Smooth muscle cell (in vitro differentiated cells): ENCODE measurements around the gene NR3C1. TPM values are rescaled to one million over a fixed set of nuclear protein-coding genes. Genes with fewer than 3 reads are reported as not detected.

ENCODE experiments used
- DNase-seq: peaks from one replicate; lab custom pipeline; 2025; ENCODE audit not compliant: unreplicated experiment; lab: John Stamatoyannopoulos, UW
- H2AFZ ChIP-seq: fragments of 200-600 bp; sonication (generic); 2 replicates; pipeline ENCODE4 v1.6.0; 2016; ENCODE audit warnings: antibody characterized with exemption, low read depth, mild to moderate bottlenecking
- H3F3A ChIP-seq: fragments of 200-600 bp; sonication (generic); 2 replicates; pipeline ENCODE4 v1.6.0; 2017; ENCODE audit warnings: antibody characterized with exemption, low read depth
- H3K27ac ChIP-seq: fragments of 200-600 bp; sonication (generic); 2 replicates; pipeline ENCODE4 v1.5.1; 2016; ENCODE audit warnings: low read depth, mild to moderate bottlenecking
- H3K27me3 ChIP-seq: fragments of 200-600 bp; sonication (generic); 2 replicates; pipeline ENCODE4 v1.6.1; 2016; ENCODE audit warnings: low read depth, mild to moderate bottlenecking
- H3K36me3 ChIP-seq: fragments of 200-600 bp; sonication (generic); 2 replicates; pipeline ENCODE4 v1.5.1; 2016; ENCODE audit warnings: low read depth
- H3K4me1 ChIP-seq: fragments of 200-600 bp; sonication (generic); 2 replicates; pipeline ENCODE4 v1.5.1; 2016; ENCODE audit warnings: low read depth
- H3K4me2 ChIP-seq: fragments of 200-600 bp; sonication (generic); 2 replicates; pipeline ENCODE4 v1.6.0; 2016; ENCODE audit warnings: mild to moderate bottlenecking
- H3K4me3 ChIP-seq: fragments of 200-600 bp; sonication (generic); 2 replicates; pipeline ENCODE4 v1.5.1; 2016; ENCODE audit warnings: mild to moderate bottlenecking
- H3K79me2 ChIP-seq: fragments of 200-600 bp; sonication (generic); 2 replicates; pipeline ENCODE4 v1.6.0; 2016; ENCODE audit warnings: low read depth, mild to moderate bottlenecking
- H3K9ac ChIP-seq: fragments of 200-600 bp; sonication (generic); 2 replicates; pipeline ENCODE4 v1.6.0; 2016; ENCODE audit warnings: low read depth
- H3K9me3 ChIP-seq: fragments of 200-600 bp; sonication (generic); replicated peaks from 2 replicates; pipeline ENCODE4 v1.5.1; 2016; ENCODE audit warnings: low read depth
- H4K20me1 ChIP-seq: fragments of 200-600 bp; sonication (generic); 2 replicates; pipeline ENCODE4 v1.6.0; 2016; ENCODE audit warnings: low read depth
- CTCF ChIP-seq: fragments of 200-600 bp; sonication (generic); IDR thresholded peaks from 2 replicates; pipeline ENCODE4 v1.5.1; 2017; ENCODE audit warnings: borderline replicate concordance, mild to moderate bottlenecking, antibody characterized with exemption; ENCODE audit not compliant: insufficient read depth, poor library complexity, severe bottlenecking
- WGBS: methylation state at CpG from one replicate; pipeline ENCODE4 v1.1.7; 2016; ENCODE audit warnings: low lambda C conversion rate; 5-methylcytosine and 5-hydroxymethylcytosine counted together
- polyA plus RNA-seq: library from polyadenylated mRNA; unstranded; fragments of >200 nt; fragmentation: Nextera tagmentation; extraction: Ambion mirVana; gene quantifications from 2 replicates; pipeline ENCODE4 v1.2.1, GENCODE V29; 2016
- total RNA-seq: library from RNA; depleted of rRNA; stranded (reverse); fragments of >200 nt; gene quantifications from 2 replicates; pipeline ENCODE4 v1.2.3, GENCODE V29; 2014

NR3C1 gene
- total and polyA plus RNA-seq, 2 experiments from 2014 or later, result 76.5 to 101 TPM

DNA sequence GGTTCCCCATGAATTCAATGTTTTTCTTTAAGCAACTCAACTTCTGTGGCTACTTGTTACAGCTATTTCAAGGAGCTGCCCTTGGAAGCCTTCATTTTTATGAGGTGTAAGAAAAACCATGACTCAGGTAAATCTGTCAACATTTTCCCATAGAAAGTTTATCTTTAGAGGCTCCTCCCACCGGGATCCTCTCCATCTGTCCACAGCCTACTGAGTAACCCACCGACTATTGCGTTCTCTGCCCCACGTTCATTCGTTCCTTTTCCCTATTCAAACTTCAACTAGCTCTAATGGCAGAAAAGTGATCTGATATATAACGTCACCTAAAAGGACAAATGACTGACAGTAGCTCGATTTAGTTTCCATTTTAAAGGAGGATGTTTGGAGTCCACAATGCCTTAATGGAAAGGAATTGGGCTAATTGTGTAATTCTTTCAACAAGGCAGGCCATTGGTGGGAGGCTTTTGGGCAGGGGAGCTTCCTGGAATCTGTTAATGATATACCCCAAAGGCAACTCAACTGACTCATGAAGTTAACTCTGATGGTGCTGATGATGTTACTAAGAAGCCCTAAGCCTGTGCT lies 29.3 kb upstream of the NR3C1 start:
- H3K9ac ChIP-seq, result no peak overlapping the region
- no peak overlapping the region for H3K4me3 ChIP-seq
- no peaks in the 10 kb centered on the region for H4K20me1 ChIP-seq
- peaks cover 11% of the 10 kb centered on the region for H3K27me3 ChIP-seq
- no peak overlapping the region for H3K4me2 ChIP-seq
- H3K9me3 ChIP-seq, result no peaks in the 10 kb centered on the region
- no peak for TF ChIP-seq CTCF
- no peaks in the 10 kb centered on the region for H3K4me1 ChIP-seq
- H2AFZ ChIP-seq, result no peak overlapping the region
- no peaks in the 10 kb centered on the region for H3F3A ChIP-seq
- no peak for DNase-seq
- H3K27ac ChIP-seq, result no peak overlapping the region
- H3K36me3 ChIP-seq, result no peaks in the 10 kb centered on the region
- H3K79me2 ChIP-seq, result no peaks in the 10 kb centered on the region
- 66% methylated on average over 7 of the region's 7 CpGs for WGBS

- Histone ChIP-seq H3K4me2 (no peak overlapping the region), H3K4me3 (no peak overlapping the region), H3K79me2 (no peaks in the 10 kb centered on the region), H3K4me1 (no peaks in the 10 kb centered on the region), H3K27ac (no peak overlapping the region), H3K36me3 (no peaks in the 10 kb centered on the region), H4K20me1 (no peaks in the 10 kb centered on the region), H3K9me3 (no peaks in the 10 kb centered on the region), H3F3A (no peaks in the 10 kb centered on the region), H2AFZ (no peak overlapping the region), H3K27me3 (peaks cover 11% of the 10 kb centered on the region), H3K9ac (no peak overlapping the region)
- TF ChIP-seq CTCF, result no peak
- DNase-seq, result no peak
- 76% methylated on average over 2 of the region's 2 CpGs for WGBS
Measured at GRCh38 chr5:143431789-143432188, 28.3 kb upstream of the NR3C1 start.

DNA sequence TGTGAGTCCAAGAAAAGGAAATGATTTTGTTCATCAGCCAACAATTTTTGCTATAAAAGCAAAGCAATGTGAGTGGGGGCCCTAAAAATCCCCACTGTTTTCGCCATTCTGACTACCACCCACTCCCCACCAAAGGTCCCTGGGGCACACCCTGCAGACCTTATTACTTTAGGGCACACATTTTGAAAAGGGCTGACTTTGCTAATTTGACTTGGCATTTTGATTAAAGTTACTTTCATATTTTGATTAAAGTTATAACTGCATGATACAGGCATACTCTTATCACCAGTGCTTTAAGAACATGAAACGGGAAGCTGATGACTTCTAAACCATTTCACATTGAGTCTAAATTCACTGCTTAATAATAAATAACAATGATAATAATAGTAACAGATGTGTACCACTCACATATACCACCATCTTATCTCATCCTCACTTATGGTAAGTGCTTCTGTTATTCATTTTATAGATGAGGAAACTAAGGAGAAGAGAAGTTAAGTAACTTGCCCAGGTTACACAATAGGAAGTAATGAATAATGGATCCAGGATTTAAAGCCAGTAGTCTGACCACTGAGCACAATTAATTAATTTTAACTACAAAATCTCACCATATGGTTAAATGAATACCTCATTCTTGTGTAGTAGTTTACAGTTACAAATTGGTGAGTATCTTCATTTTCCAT lies 25.4 kb upstream of the NR3C1 start:
- DNase-seq, result no peak
- H3K27ac ChIP-seq, result no peak overlapping the region
- no peak overlapping the region for H3K4me3 ChIP-seq
- no peak overlapping the region for H2AFZ ChIP-seq
- no peak overlapping the region for H3K9ac ChIP-seq
- H3K36me3 ChIP-seq, result no peaks in the 10 kb centered on the region
- H3K79me2 ChIP-seq, result no peaks in the 10 kb centered on the region
- H3F3A ChIP-seq, result no peaks in the 10 kb centered on the region
- no peaks in the 10 kb centered on the region for H3K27me3 ChIP-seq
- H3K4me2 ChIP-seq, result no peak overlapping the region
- no peaks in the 10 kb centered on the region for H3K9me3 ChIP-seq
- no peaks in the 10 kb centered on the region for H4K20me1 ChIP-seq
- no peaks in the 10 kb centered on the region for H3K4me1 ChIP-seq
- WGBS, result 93% methylated on average over 2 of the region's 2 CpGs
- no peak for TF ChIP-seq CTCF

DNA sequence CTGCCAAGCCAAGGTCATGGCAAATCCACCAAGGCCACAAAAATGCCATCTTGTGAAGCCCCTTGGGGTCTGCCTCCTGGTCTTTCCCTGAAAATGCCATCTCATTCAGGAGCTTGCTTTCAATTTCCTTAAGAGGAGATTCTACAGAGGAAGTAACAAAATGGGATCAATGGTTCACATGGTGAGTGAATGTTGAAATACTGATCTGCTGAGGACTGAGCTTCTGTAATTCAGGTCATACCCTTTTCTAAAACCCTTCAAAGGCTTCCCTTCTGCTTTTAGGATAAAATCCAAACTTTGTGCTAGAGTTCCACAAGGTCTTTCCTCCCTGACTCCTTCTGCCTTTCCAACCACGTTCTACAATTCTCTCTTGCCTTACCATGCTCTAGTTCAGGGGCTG lies 24.7 kb upstream of the NR3C1 start:
- H3K27me3 ChIP-seq, result no peaks in the 10 kb centered on the region
- no peaks in the 10 kb centered on the region for H3K4me1 ChIP-seq
- no peak for TF ChIP-seq CTCF
- no peaks in the 10 kb centered on the region for H3K79me2 ChIP-seq
- H3K4me3 ChIP-seq, result no peak overlapping the region
- 79% methylated on average over 1 of the region's 1 CpG for WGBS
- H4K20me1 ChIP-seq, result no peaks in the 10 kb centered on the region
- no peak for DNase-seq
- H3K4me2 ChIP-seq, result no peak overlapping the region
- no peak overlapping the region for H2AFZ ChIP-seq
- no peak overlapping the region for H3K9ac ChIP-seq
- H3K36me3 ChIP-seq, result no peaks in the 10 kb centered on the region
- H3F3A ChIP-seq, result no peaks in the 10 kb centered on the region
- H3K27ac ChIP-seq, result no peak overlapping the region
- no peaks in the 10 kb centered on the region for H3K9me3 ChIP-seq
